HG03103 (cell line): ENCODE data around the gene EEF1G.
"Not testable (repeated sequence)": the region's sequence is repeated elsewhere in the genome, so short reads cannot be mapped to it uniquely, and the experiment has no call there.

ENCODE experiments used
- ATAC-seq: cut with Tn5 transposase; IDR thresholded peaks from one replicate; pipeline ENCODE4 v1.9.1; 2021; ENCODE audit warnings: low read depth; ENCODE audit not compliant: unreplicated experiment

Gene EEF1G

DNA sequence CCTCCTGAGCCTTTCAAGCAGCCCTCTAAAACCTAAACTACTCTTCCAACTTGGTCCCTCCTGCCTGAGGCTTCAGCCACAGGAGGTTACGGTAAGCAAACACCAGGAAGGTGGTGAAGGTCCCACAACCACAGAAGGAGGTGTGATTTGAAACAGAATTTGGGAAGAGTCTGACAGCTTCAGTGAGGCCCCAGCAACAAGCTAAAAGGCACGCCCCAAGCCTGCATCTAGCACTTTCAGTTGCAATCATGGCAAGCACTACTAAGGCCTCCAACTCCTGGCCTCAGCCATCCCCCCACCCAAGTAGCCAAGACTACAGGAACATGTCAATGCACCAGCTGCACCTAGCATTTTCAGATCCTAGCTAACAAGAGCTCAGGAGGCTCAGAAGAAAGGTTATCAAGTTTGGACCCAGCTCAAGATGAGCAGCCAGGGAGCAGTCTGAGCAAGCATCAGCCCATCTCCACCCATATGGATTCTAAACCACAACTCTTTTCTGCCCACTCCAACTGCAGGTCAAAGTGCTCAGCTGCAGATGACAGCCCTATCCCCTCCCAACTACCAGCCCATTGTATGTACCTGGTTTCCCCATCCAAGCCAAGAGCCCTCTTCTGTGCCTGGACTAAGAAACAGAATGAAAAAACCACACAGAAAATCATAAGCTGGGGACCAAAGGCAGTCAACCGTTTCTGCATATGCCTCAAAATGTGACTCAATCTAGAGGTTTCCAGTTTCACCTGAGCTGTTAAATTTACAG lies 16.6 kb downstream of the EEF1G start:
- ATAC-seq = no peak

GRCh38 chr11:62556108-62556874 lies 17.4 kb downstream of the EEF1G start:
- ATAC-seq = peak; percentile 37

- ATAC-seq = no peak
These were observed 18.1 kb downstream of the EEF1G start for GRCh38 chr11:62555464-62556107.

- ATAC-seq = no peak
These were observed 19.1 kb downstream of the EEF1G start for GRCh38 chr11:62554387-62555167.

GRCh38 chr11:62553839-62554361 lies 19.8 kb downstream of the EEF1G start:
- no peak for ATAC-seq

GRCh38 chr11:62553080-62553838 lies 20.4 kb downstream of the EEF1G start:
- ATAC-seq = no peak

DNA sequence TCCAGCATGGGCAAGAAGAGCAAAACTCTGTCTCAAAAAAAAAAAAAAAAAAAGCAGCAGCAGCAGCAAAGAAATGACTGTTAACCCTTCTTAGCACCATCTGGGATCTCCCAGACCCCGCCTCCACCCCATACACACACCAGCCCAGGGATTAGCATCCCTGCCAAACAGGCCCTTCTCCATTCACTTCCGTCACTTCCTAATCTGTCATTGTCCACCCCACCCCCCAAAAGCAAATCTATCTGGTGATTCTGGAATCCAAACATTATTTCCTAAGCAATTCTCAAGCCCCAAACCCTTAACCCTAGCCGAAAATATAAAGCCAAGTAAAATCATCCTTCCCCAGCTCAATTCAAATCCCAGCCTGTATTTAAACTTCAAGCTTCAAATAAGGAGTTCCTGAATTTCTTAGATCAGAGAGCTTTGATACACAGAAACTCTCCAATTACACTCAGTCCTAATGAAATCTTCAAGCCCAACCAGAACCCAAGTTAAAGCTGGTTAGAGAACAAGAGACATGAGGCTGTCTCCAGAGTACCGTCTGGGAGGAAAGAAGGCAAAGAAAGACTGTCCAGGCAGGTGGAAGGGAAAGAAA lies 21.1 kb downstream of the EEF1G start:
- no peak for ATAC-seq

DNA sequence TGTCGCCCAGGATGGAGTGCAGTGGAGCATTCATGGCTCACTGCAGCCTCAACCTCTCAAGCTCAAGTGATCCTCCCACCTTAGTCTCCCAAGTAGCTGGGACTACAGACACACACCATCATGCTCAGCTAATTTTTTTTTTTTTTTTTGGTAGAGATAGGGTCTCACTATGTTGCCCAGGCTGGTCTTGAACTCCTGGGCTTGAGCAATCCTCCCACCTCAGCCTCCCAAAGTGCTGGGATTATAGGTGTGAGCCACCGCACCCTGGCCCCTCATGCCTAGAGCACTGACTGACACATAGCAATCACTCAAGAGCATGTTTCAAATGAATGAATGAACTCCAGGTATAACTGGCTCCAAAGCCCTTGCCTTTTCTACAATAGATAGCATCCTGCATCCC lies 23.2 kb downstream of the EEF1G start:
- not testable (repeated sequence) for ATAC-seq

DNA sequence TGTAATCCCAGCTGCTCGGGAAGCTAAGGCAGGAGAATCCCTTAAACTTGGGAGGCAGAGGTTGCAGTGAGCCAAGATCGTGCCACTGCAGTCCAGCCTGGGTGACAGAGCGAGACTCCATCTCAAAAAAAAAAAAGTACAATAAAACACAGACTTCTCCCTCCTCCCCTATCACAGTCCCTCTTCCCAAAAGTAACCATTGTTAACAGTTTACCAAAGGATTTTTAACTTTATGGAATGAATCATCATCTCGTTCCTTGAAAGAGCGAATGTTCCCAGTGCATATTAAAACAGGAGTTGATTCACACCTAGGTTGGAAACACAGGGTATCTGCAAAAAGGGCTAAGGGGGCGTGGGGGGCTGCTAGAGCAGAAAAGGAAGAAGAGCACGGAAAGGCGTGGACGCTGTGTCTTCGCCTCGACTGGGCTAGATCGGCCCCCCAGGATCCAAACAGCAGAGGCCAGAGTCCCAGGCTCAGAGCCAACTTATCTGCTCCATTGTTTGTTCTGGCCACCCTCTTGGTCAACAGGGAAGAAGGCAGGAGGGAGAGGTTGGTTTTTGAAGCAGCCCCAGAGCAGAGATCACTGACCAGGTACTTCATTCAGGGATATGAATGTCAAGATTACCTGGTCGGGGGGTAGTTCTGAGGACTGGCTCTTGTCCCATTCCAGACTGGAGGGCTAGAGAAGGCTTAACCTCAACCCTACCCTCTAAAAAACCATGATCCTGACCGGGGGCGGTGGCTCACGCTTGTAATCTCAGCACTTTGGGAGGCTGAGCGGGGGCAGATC lies 25.0 kb downstream of the EEF1G start:
- ATAC-seq = no peak

DNA sequence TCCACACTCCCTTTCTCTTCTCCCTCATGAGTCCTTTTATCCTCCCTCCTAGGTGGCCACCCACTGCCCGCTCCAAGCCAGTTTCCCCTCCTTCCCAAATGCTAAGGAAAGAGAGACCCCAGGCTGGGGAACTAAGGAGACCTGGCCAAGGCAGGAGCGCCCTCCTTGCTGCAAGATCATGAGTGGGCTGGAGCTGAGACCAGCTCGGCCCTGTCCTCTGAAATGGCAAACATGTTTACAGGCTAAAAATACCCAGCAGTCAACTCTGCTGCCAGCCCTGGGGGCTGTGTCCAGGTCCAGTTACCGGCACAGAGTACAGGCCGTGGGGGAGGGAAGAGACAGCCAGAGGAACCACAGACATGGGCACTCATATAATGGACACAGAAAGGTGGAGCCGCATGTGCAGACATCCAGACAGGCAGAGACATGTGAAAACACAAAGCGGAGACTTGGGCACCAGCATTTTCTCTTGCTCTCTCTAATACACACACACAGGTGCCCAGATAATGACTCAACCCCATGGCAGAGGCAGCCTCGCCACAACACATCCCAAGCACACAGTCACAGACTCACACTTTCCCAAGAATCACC lies 25.9 kb downstream of the EEF1G start:
- ATAC-seq = no peak

DNA sequence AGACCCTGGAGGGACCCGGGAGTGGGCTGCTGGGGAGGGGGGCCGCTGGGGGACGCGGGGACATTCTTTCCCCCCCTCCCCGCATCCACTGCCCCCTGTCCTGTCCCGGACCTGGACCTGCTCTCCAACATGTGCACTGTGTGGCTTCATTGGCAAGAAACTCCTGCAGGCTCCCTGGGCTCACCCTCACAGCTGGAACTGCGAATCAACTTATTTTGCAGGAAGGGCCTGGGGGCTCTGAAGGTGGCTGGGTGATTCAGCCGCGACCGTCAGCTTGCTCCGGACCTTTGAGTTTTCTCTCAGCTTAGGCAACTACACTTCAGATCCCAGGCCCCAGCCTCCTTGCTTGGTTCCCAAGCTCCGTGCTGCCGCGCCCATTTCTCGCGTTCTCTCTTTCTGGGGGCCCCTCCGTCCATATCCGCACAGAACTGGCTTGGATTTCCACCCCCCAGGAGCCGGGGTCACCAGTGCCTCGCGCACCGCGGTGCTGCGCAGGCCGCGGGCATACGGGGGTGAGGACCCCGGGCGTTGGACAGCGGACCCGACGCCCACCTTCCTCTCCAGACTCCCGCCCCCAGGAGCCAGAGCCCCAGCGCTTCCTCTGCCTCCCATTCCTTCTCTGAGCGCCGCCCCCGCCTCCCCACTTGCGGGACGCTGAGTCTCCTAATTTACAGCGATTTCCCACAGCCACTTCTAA lies 26.6 kb downstream of the EEF1G start:
- ATAC-seq = no peak

DNA sequence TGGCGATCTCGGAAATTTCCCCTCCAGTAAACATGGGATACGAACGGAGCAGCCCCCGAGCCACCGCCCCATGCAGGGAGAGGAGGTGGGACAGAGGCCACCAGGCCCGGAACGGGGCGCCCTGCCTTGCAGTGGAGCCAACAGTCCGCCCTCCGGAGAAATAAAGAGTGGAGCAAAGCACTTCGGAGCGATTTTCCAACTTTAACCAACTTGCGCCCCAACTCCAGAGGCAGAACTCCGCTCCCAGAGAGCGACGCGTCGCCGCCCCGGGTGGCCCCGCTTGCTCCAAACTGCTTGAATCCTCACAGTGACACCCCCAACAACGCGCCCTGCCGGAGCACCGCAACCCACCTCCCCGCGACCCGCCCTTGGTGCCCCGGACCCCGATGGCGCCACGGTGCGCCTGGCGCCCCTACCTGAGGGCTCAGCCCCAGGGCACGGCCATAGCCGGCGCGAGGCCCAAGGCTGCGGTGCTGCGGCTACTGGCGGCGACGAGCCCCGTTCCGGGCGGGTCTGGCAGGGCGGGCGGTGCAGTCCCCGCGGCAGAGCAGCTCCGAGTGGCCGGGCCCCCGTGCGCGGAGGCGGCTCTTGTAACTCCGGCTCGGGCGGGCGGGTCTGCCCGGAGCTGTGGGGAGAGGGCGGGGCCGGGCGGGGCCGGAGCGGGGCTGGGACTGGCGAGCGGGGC lies 27.3 kb downstream of the EEF1G start, which contains the start of gene AHNAK:
TSS of gene AHNAK (minus strand) at position 563 of the 685 bp plus-strand sequence. CDS start 10,708 bp downstream, outside the sequence.
- no peak for ATAC-seq

- ATAC-seq = no peak
These were observed 28.1 kb downstream of the EEF1G start for GRCh38 chr11:62545437-62546243.

DNA sequence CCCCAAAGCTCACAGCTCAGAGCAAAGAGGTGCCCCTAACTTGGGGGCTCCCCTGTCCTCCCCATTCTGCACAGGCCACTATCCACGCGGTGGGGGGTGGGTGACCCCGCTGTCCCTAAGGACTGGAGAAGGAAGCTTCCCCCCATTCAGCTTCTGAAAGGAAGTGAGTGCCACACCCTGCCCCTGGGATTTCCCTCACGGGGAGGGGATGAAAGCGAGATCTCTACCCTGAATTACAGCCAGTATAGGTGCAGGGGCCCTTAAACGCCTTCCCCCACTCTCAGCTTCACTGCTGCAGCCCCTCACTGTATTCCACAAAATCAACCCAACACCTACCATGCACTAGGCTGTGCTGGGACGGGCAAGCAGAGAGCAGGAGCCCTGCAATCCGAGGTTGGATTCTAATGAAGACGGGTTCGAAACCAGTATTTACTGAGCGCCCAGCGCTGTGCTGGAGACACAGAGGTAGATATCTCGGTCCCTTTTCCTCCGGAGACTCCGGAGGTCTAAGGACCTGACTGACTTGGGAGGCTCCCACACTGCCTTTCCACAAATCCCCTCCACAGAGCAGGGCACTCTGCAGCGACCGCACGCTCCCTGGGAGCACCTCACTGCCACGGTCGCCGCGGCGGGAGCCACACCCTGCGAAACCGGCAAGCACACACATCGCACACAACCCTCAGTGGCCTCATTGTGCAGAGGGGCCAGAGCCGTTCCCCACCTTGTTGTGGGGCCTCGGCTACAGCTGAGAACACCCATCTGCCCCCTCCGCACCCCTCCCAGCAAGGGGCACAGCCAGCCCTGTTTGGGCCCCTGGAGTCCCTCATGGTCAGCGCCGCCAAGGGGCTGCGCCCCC lies 28.9 kb downstream of the EEF1G start:
- ATAC-seq = no peak
